Measurements from ENCODE around the gene RECQL5. TPM values are rescaled to one million over a fixed set of nuclear protein-coding genes. Genes with fewer than 3 reads are reported as not detected.

The RECQL5 gene
- total and polyA plus RNA-seq, 2 donors (not counting 1 experiment from before 2014, with no cell fraction given) = 8.4 to 26.3 TPM

DNA sequence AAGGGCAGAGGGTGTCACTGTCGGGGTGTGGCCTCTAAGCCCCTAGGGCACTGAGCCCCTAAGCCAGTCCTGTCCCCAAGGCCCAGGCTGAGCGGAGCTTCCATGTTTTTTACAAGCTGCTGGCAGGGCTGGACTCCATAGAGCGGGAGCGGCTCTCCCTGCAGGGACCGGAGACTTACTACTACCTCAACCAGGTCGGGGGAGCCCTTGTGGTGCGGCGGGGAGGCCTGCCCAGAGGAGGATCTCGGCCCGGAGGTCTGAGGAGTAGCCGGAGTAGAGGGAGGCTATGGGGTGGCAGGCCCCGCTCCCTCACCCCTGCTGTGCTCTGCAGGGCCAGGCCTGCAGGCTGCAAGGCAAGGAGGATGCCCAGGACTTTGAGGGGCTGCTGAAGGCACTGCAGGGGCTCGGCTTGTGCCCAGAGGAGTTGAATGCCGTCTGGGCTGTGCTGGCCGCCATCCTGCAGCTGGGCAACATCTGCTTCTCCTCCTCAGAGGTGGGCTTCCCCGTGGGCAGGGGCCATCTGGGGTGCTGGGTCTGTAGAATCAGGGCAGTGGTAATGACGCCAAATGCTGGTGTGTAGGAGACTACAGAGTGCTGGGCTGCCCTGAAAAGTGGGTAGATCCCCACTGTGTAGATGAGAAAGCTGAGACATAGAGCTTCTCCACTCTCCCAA lies 74.5 kb downstream of the RECQL5 start:
- H3K27ac ChIP-seq (ENCODE audit: insufficient read depth, low read length) = no peak overlapping the region
- no peak overlapping the region for H3K9ac ChIP-seq (ENCODE audit: insufficient read depth, low read length)
- no peak overlapping the region for H3K4me3 ChIP-seq (replicated peaks in 1 of 4; ENCODE audit: control extremely low read depth in 1 of 4, insufficient read depth in 1 of 4, low read depth in 3 of 4, low read length in 4 of 4)
- no peak overlapping the region for H3K4me2 ChIP-seq (ENCODE audit: extremely low read depth, insufficient read depth, low read length)
- no peaks in the 10 kb centered on the region for H3K36me3 ChIP-seq (ENCODE audit: control insufficient read depth, insufficient read depth, low read length)
- no peaks in the 10 kb centered on the region for H3K4me1 ChIP-seq (ENCODE audit: control insufficient read depth, extremely low read depth, insufficient read depth, low read length)
- no peak overlapping the region for H2AFZ ChIP-seq (ENCODE audit: low read length)
- H3K27me3 ChIP-seq (ENCODE audit: control insufficient read depth, insufficient read depth, low read length) = peaks cover 16% of the 10 kb centered on the region
- H3K9me3 ChIP-seq (ENCODE audit: control insufficient read depth, insufficient read depth, low read depth, low read length) = no peaks in the 10 kb centered on the region
- TF ChIP-seq, protein P1, sequence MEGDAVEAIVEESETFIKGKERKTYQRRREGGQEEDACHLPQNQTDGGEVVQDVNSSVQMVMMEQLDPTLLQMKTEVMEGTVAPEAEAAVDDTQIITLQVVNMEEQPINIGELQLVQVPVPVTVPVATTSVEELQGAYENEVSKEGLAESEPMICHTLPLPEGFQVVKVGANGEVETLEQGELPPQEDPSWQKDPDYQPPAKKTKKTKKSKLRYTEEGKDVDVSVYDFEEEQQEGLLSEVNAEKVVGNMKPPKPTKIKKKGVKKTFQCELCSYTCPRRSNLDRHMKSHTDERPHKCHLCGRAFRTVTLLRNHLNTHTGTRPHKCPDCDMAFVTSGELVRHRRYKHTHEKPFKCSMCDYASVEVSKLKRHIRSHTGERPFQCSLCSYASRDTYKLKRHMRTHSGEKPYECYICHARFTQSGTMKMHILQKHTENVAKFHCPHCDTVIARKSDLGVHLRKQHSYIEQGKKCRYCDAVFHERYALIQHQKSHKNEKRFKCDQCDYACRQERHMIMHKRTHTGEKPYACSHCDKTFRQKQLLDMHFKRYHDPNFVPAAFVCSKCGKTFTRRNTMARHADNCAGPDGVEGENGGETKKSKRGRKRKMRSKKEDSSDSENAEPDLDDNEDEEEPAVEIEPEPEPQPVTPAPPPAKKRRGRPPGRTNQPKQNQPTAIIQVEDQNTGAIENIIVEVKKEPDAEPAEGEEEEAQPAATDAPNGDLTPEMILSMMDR (conservative IDR thresholded peaks at IDR 0.05 in 1 of 2, IDR thresholded peaks at IDR 0.05 in 1 of 2; ENCODE audit: low read depth in 1 of 2, low read length in 2 of 2) = no peak
- TF ChIP-seq EZH2 (IDR thresholded peaks at IDR 0.05; ENCODE audit: low read length, missing control alignments) = no peak
- no peaks in the 10 kb centered on the region for H3K79me2 ChIP-seq (ENCODE audit: control insufficient read depth, insufficient read depth, low read length)
- H4K20me1 ChIP-seq (ENCODE audit: control insufficient read depth, extremely low read depth, insufficient read depth, low read length) = no peaks in the 10 kb centered on the region
- no peak for DNase-seq (ENCODE audit: low read depth in 2 of 2)

DNA sequence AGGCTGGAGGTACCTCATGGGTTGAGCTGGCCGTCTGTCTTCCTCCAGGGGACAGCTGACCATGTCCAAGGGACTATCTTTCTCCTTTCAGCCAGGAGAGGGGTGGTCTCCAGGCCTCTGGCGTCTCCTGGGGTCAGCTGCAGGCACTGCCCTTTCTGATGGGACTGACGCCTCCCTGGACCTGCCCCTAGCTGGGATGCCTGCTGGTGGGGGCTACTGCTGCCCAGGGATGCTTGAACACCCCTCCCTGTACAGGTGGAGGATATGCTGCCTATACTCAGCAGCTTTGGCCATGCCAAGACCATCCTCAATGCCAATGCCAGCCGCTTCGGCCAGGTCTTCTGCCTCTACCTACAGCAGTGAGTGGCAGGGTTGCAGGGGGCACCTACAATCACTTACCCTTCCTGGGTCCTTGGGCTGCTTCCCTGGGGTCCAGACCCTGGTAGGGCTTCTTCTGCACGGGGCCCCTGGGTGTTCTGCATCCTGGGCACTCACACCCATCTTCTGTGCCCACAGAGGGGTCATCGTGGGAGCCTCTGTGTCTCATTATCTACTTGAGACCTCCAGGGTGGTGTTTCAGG lies 75.1 kb downstream of the RECQL5 start:
- no peak for TF ChIP-seq EZH2 (IDR thresholded peaks at IDR 0.05; ENCODE audit: low read length, missing control alignments)
- TF ChIP-seq, protein P1 (conservative IDR thresholded peaks at IDR 0.05 in 1 of 2, IDR thresholded peaks at IDR 0.05 in 1 of 2; ENCODE audit: low read depth in 1 of 2, low read length in 2 of 2) = no peak
- no peak for DNase-seq (ENCODE audit: low read depth in 2 of 2)
- peaks cover 22% of the 10 kb centered on the region for H3K27me3 ChIP-seq (ENCODE audit: control insufficient read depth, insufficient read depth, low read length)

GRCh38 chr17:75590849-75591721 lies 75.9 kb downstream of the RECQL5 start:
- Histone ChIP-seq H3K4me1 (ENCODE audit: control insufficient read depth, extremely low read depth, insufficient read depth, low read length) (no peaks in the 10 kb centered on the region), H2AFZ (ENCODE audit: low read length) (no peak overlapping the region), H3K79me2 (ENCODE audit: control insufficient read depth, insufficient read depth, low read length) (no peaks in the 10 kb centered on the region), H3K36me3 (ENCODE audit: control insufficient read depth, insufficient read depth, low read length) (no peaks in the 10 kb centered on the region), H3K27me3 (ENCODE audit: control insufficient read depth, insufficient read depth, low read length) (peaks cover 25% of the 10 kb centered on the region), H3K9ac (ENCODE audit: insufficient read depth, low read length) (no peak overlapping the region), H3K4me3 (replicated peaks in 1 of 4; ENCODE audit: control extremely low read depth in 1 of 4, insufficient read depth in 1 of 4, low read depth in 3 of 4, low read length in 4 of 4) (no peak overlapping the region), H3K27ac (ENCODE audit: insufficient read depth, low read length) (no peak overlapping the region), H3K4me2 (ENCODE audit: extremely low read depth, insufficient read depth, low read length) (no peak overlapping the region), H3K9me3 (ENCODE audit: control insufficient read depth, insufficient read depth, low read depth, low read length) (no peaks in the 10 kb centered on the region), H4K20me1 (ENCODE audit: control insufficient read depth, extremely low read depth, insufficient read depth, low read length) (no peaks in the 10 kb centered on the region)
- no peak for DNase-seq (ENCODE audit: low read depth in 2 of 2)
- TF ChIP-seq EZH2 (IDR thresholded peaks at IDR 0.05; ENCODE audit: low read length, missing control alignments) = no peak
- TF ChIP-seq, protein P1 (conservative IDR thresholded peaks at IDR 0.05 in 1 of 2, IDR thresholded peaks at IDR 0.05 in 1 of 2; ENCODE audit: low read depth in 1 of 2, low read length in 2 of 2) = no peak

More for the DNA sequence above, 75.1 kb downstream of the RECQL5 start:
- Histone ChIP-seq H3K4me2 (ENCODE audit: extremely low read depth, insufficient read depth, low read length) (no peak overlapping the region), H2AFZ (ENCODE audit: low read length) (no peak overlapping the region), H3K79me2 (ENCODE audit: control insufficient read depth, insufficient read depth, low read length) (no peaks in the 10 kb centered on the region), H4K20me1 (ENCODE audit: control insufficient read depth, extremely low read depth, insufficient read depth, low read length) (no peaks in the 10 kb centered on the region), H3K36me3 (ENCODE audit: control insufficient read depth, insufficient read depth, low read length) (no peaks in the 10 kb centered on the region), H3K9me3 (ENCODE audit: control insufficient read depth, insufficient read depth, low read depth, low read length) (no peaks in the 10 kb centered on the region), H3K4me3 (replicated peaks in 1 of 4; ENCODE audit: control extremely low read depth in 1 of 4, insufficient read depth in 1 of 4, low read depth in 3 of 4, low read length in 4 of 4) (no peak overlapping the region), H3K4me1 (ENCODE audit: control insufficient read depth, extremely low read depth, insufficient read depth, low read length) (no peaks in the 10 kb centered on the region), H3K27ac (ENCODE audit: insufficient read depth, low read length) (no peak overlapping the region), H3K9ac (ENCODE audit: insufficient read depth, low read length) (no peak overlapping the region)

All from fibroblast of lung (primary cell).